ENCODE results near the gene C3. TPM values are rescaled to one million over a fixed set of nuclear protein-coding genes. Genes with fewer than 3 reads are reported as not detected.
A peak's percentile ranks its signal among the peaks of the same experiment; 100 is the strongest.

Gene C3
- total and polyA plus RNA-seq, 2 donors = 46.1 to 311 TPM

GRCh38 chr19:6739390-6739882 lies 19.0 kb upstream of the C3 start, which contains the start of gene TRIP10:
Gene TRIP10 (plus strand): TSS chr19:6739680. CDS start chr19:6739762, 82 bp downstream.
- peaks cover 0 to 4% of the 10 kb centered on the region in 2 donors for H3K36me3 ChIP-seq (ENCODE audit: control insufficient read depth in 2 of 2, insufficient read depth in 2 of 2, low read length in 1 of 2)
- peak within 1 kb of the TSS; percentile 45 to 57 for H3K4me3 ChIP-seq (ENCODE audit: low read length in 2 of 2)
- DNase-seq (ENCODE audit: low read depth in 6 of 9, low spot score in 9 of 9) = peak in 8 of 9 donors; percentile 50 to 90 (median 80)
- peak within 1 kb of the TSS; percentile 91 to 95 for H3K27ac ChIP-seq (ENCODE audit: low read depth in 1 of 2, low read length in 1 of 2)
- peaks cover 21 to 44% of the 10 kb centered on the region in 2 donors for H3K4me1 ChIP-seq (ENCODE audit: control insufficient read depth in 2 of 2, insufficient read depth in 2 of 2, low read length in 2 of 2)
- WGBS = under 1% methylated on average over 47 of the region's 47 CpGs
- peaks cover 0 to 8% of the 10 kb centered on the region in 2 donors for H3K9me3 ChIP-seq (ENCODE audit: control insufficient read depth in 2 of 2, insufficient read depth in 1 of 2, low read length in 1 of 2)
- H3K27me3 ChIP-seq (ENCODE audit: control insufficient read depth in 2 of 2, insufficient read depth in 1 of 2, low read length in 1 of 2) = peaks cover 29 to 43% of the 10 kb centered on the region in 2 donors

GRCh38 chr19:6738787-6739389 lies 18.4 kb upstream of the C3 start:
- 22% methylated on average over 24 of the region's 24 CpGs for WGBS
- H3K4me3 ChIP-seq (ENCODE audit: low read length in 2 of 2) = peak overlapping the region; percentile 43 to 57
- H3K36me3 ChIP-seq (ENCODE audit: control insufficient read depth in 2 of 2, insufficient read depth in 2 of 2, low read length in 1 of 2) = peaks cover 3 to 4% of the 10 kb centered on the region in 2 donors
- DNase-seq (ENCODE audit: low read depth in 6 of 9, low spot score in 9 of 9) = peak in 1 of 9 donors; percentile 22
- H3K4me1 ChIP-seq (ENCODE audit: control insufficient read depth in 2 of 2, insufficient read depth in 2 of 2, low read length in 2 of 2) = peaks cover 21 to 44% of the 10 kb centered on the region in 2 donors
- H3K9me3 ChIP-seq (ENCODE audit: control insufficient read depth in 2 of 2, insufficient read depth in 1 of 2, low read length in 1 of 2) = peaks cover 0 to 8% of the 10 kb centered on the region in 2 donors
- H3K27me3 ChIP-seq (ENCODE audit: control insufficient read depth in 2 of 2, insufficient read depth in 1 of 2, low read length in 1 of 2) = peaks cover 29 to 40% of the 10 kb centered on the region in 2 donors
- peak overlapping the region; percentile 91 to 95 for H3K27ac ChIP-seq (ENCODE audit: low read depth in 1 of 2, low read length in 1 of 2)

- H3K27me3 ChIP-seq (ENCODE audit: control insufficient read depth in 2 of 2, insufficient read depth in 1 of 2, low read length in 1 of 2) = peaks cover 29 to 36% of the 10 kb centered on the region in 2 donors
- 24% methylated on average over 13 of the region's 13 CpGs for WGBS
- peaks cover 6 to 11% of the 10 kb centered on the region in 2 donors for H3K36me3 ChIP-seq (ENCODE audit: control insufficient read depth in 2 of 2, insufficient read depth in 2 of 2, low read length in 1 of 2)
- H3K9me3 ChIP-seq (ENCODE audit: control insufficient read depth in 2 of 2, insufficient read depth in 1 of 2, low read length in 1 of 2) = peaks cover 0 to 8% of the 10 kb centered on the region in 2 donors
- peak in 8 of 9 donors; percentile 74 to 94 (median 82) for DNase-seq (ENCODE audit: low read depth in 6 of 9, low spot score in 9 of 9)
- H3K27ac ChIP-seq (ENCODE audit: low read depth in 1 of 2, low read length in 1 of 2) = peak overlapping the region; percentile 91 to 95
- H3K4me1 ChIP-seq (ENCODE audit: control insufficient read depth in 2 of 2, insufficient read depth in 2 of 2, low read length in 2 of 2) = peaks cover 21 to 44% of the 10 kb centered on the region in 2 donors
- peak overlapping the region in 1 of 2 donors; percentile 73 for H3K4me3 ChIP-seq (ENCODE audit: low read length in 2 of 2)
Observed at GRCh38 chr19:6737873-6738786, 17.7 kb upstream of the C3 start.

- DNase-seq (ENCODE audit: low read depth in 6 of 9, low spot score in 9 of 9) = peak; percentile 98 to 100 (median 99)
- Histone ChIP-seq H3K27me3 (ENCODE audit: control insufficient read depth in 2 of 2, insufficient read depth in 1 of 2, low read length in 1 of 2) (peaks cover 28 to 29% of the 10 kb centered on the region in 2 donors), H3K27ac (ENCODE audit: low read depth in 1 of 2, low read length in 1 of 2) (peak within 1 kb of the TSS; percentile 95 to 96), H3K4me3 (ENCODE audit: low read length in 2 of 2) (peak within 1 kb of the TSS; percentile 73 to 91), H3K9me3 (ENCODE audit: control insufficient read depth in 2 of 2, insufficient read depth in 1 of 2, low read length in 1 of 2) (peaks cover 0 to 8% of the 10 kb centered on the region in 2 donors), H3K36me3 (ENCODE audit: control insufficient read depth in 2 of 2, insufficient read depth in 2 of 2, low read length in 1 of 2) (peaks cover 8 to 19% of the 10 kb centered on the region in 2 donors), H3K4me1 (ENCODE audit: control insufficient read depth in 2 of 2, insufficient read depth in 2 of 2, low read length in 2 of 2) (peaks cover 21 to 44% of the 10 kb centered on the region in 2 donors)
- WGBS = under 1% methylated on average over 55 of the region's 55 CpGs
Observed at GRCh38 chr19:6737284-6737872, 16.9 kb upstream of the C3 start, which contains the start of gene GPR108. Gene GPR108 (minus strand): TSS chr19:6737580. CDS start chr19:6737576, 4 bp downstream.

- under 1% methylated on average over 16 of the region's 16 CpGs for WGBS
- Histone ChIP-seq H3K4me1 (ENCODE audit: control insufficient read depth in 2 of 2, insufficient read depth in 2 of 2, low read length in 2 of 2) (peaks cover 21 to 44% of the 10 kb centered on the region in 2 donors), H3K4me3 (ENCODE audit: low read length in 2 of 2) (peak overlapping the region; percentile 73 to 91), H3K27ac (ENCODE audit: low read depth in 1 of 2, low read length in 1 of 2) (peak overlapping the region; percentile 95 to 96), H3K36me3 (ENCODE audit: control insufficient read depth in 2 of 2, insufficient read depth in 2 of 2, low read length in 1 of 2) (peaks cover 13 to 23% of the 10 kb centered on the region in 2 donors), H3K9me3 (ENCODE audit: control insufficient read depth in 2 of 2, insufficient read depth in 1 of 2, low read length in 1 of 2) (peaks cover 0 to 8% of the 10 kb centered on the region in 2 donors), H3K27me3 (ENCODE audit: control insufficient read depth in 2 of 2, insufficient read depth in 1 of 2, low read length in 1 of 2) (peaks cover 24% of the 10 kb centered on the region in 2 donors)
- peak in 1 of 9 donors; percentile 36 for DNase-seq (ENCODE audit: low read depth in 6 of 9, low spot score in 9 of 9)
Observed at GRCh38 chr19:6736917-6737283, 16.4 kb upstream of the C3 start.

- Histone ChIP-seq H3K9me3 (ENCODE audit: control insufficient read depth in 2 of 2, insufficient read depth in 1 of 2, low read length in 1 of 2) (peaks cover 0 to 8% of the 10 kb centered on the region in 2 donors), H3K27me3 (ENCODE audit: control insufficient read depth in 2 of 2, insufficient read depth in 1 of 2, low read length in 1 of 2) (peaks cover 18% of the 10 kb centered on the region in 2 donors), H3K4me3 (ENCODE audit: low read length in 2 of 2) (peak overlapping the region; percentile 73 to 91), H3K36me3 (ENCODE audit: control insufficient read depth in 2 of 2, insufficient read depth in 2 of 2, low read length in 1 of 2) (peaks cover 15 to 29% of the 10 kb centered on the region in 2 donors), H3K27ac (ENCODE audit: low read depth in 1 of 2, low read length in 1 of 2) (peak overlapping the region; percentile 95 to 96), H3K4me1 (ENCODE audit: control insufficient read depth in 2 of 2, insufficient read depth in 2 of 2, low read length in 2 of 2) (peaks cover 21 to 44% of the 10 kb centered on the region in 2 donors)
- WGBS = 35% methylated on average over 25 of the region's 25 CpGs
- DNase-seq (ENCODE audit: low read depth in 6 of 9, low spot score in 9 of 9) = peak in 5 of 9 donors; percentile 38 to 72 (median 45)
Observed at GRCh38 chr19:6736169-6736916, 15.9 kb upstream of the C3 start.

GRCh38 chr19:6735181-6735911 lies 14.9 kb upstream of the C3 start:
- Histone ChIP-seq H3K36me3 (ENCODE audit: control insufficient read depth in 2 of 2, insufficient read depth in 2 of 2, low read length in 1 of 2) (peaks cover 15 to 37% of the 10 kb centered on the region in 2 donors), H3K4me1 (ENCODE audit: control insufficient read depth in 2 of 2, insufficient read depth in 2 of 2, low read length in 2 of 2) (peaks cover 21 to 40% of the 10 kb centered on the region in 2 donors), H3K27ac (ENCODE audit: low read depth in 1 of 2, low read length in 1 of 2) (peak overlapping the region in 1 of 2 donors; percentile 96), H3K9me3 (ENCODE audit: control insufficient read depth in 2 of 2, insufficient read depth in 1 of 2, low read length in 1 of 2) (peaks cover 0 to 7% of the 10 kb centered on the region in 2 donors), H3K4me3 (ENCODE audit: low read length in 2 of 2) (peak overlapping the region in 1 of 2 donors; percentile 12), H3K27me3 (ENCODE audit: control insufficient read depth in 2 of 2, insufficient read depth in 1 of 2, low read length in 1 of 2) (peaks cover 8% of the 10 kb centered on the region in 2 donors)
- DNase-seq (ENCODE audit: low read depth in 6 of 9, low spot score in 9 of 9) = no peak
- WGBS = 96% methylated on average over 15 of the region's 15 CpGs
